ENCODE data around the gene PPP1CA.

- peak; percentile 60 for TF ChIP-seq CTCF (IDR thresholded peaks at IDR 0.05; ENCODE audit: borderline replicate concordance, extremely low read depth, low read length, poor library complexity, severe bottlenecking)
- TF ChIP-seq EZH2 (IDR thresholded peaks at IDR 0.05; ENCODE audit: borderline replicate concordance, low read depth, low read length, severe bottlenecking): no peak
Measured at GRCh38 chr11:67439321-67440228, 37.9 kb upstream of the PPP1CA start.
